HepG2 (cell line): ENCODE measurements around the gene SPTAN1. TPM values are rescaled to one million over a fixed set of nuclear protein-coding genes. Genes with fewer than 3 reads are reported as not detected.
A peak's percentile ranks its signal among the peaks of the same experiment; 100 is the strongest.

Source experiments
- AGO2 ChIP-seq: fragments of 200-400 bp; formaldehyde crosslinking; optimal IDR thresholded peaks from 2 replicates; pipeline ENCODE3; 2017; ENCODE audit warnings: mild to moderate bottlenecking, low read depth, low read length, moderate library complexity
- CHD2 ChIP-seq: IDR thresholded peaks from 2 replicates; pipeline ENCODE4 v1.6.1; 2011; ENCODE audit warnings: low read depth, low read length, improper control_type of control experiment
- FOXP1 ChIP-seq, 2 experiments: fragments of 450-650 bp in 1 of 2; IDR thresholded peaks; 2 replicates each; pipeline ENCODE4 v1.6.1; 2017 to 2018; ENCODE audit warnings: antibody characterized with exemption in 1 of 2
- GATA4 ChIP-seq: sonication (generic); IDR thresholded peaks from 2 replicates; pipeline ENCODE4 v1.6.1; 2016; ENCODE audit warnings: antibody characterized with exemption, low read depth, borderline replicate concordance
- HMG20A ChIP-seq: IDR thresholded peaks from 2 replicates; pipeline ENCODE4 v1.6.1; 2016; ENCODE audit warnings: borderline replicate concordance
- JDP2 ChIP-seq: sonication (generic); formaldehyde crosslinking; IDR thresholded peaks from 2 replicates; pipeline ENCODE4 v1.8.1; 2022; ENCODE audit warnings: missing genetic modification reagents, borderline replicate concordance
- RAD21 ChIP-seq: fragments of 450-650 bp; formaldehyde crosslinking; IDR thresholded peaks from 2 replicates; pipeline ENCODE4 v1.5.0; 2020; ENCODE audit warnings: mild to moderate bottlenecking
- SNAPC4 ChIP-seq: sonication (generic); formaldehyde crosslinking; IDR thresholded peaks from 2 replicates; pipeline ENCODE4 v1.4.0; 2020; ENCODE audit warnings: mild to moderate bottlenecking, missing genetic modification reagents
- SRSF1 ChIP-seq: fragments of 200-400 bp; formaldehyde crosslinking; optimal IDR thresholded peaks from 2 replicates; pipeline ENCODE3; 2017; ENCODE audit warnings: mild to moderate bottlenecking, low read depth, low read length, moderate library complexity
- TOPORS ChIP-seq: sonication (generic); formaldehyde crosslinking; IDR thresholded peaks from 2 replicates; pipeline ENCODE4 v1.8.0; 2023; ENCODE audit warnings: mild to moderate bottlenecking, missing genetic modification reagents
- YEATS4 ChIP-seq: sonication (generic); formaldehyde crosslinking; IDR thresholded peaks from 2 replicates; pipeline ENCODE4 v1.4.0; 2020; ENCODE audit warnings: missing genetic modification reagents, borderline replicate concordance
- ZFAT ChIP-seq: sonication (generic); formaldehyde crosslinking; conservative IDR thresholded peaks from 2 replicates; pipeline ENCODE4 v1.8.1; 2023; ENCODE audit warnings: missing genetic modification reagents, inconsistent platforms
- ZFP36 ChIP-seq: fragments of 150-350 bp; IDR thresholded peaks from 2 replicates; pipeline ENCODE4 v1.6.1; 2018; ENCODE audit warnings: borderline replicate concordance, low read length, low read depth; ENCODE audit not compliant: partially characterized antibody
- ZNF264 ChIP-seq: sonication (generic); formaldehyde crosslinking; IDR thresholded peaks from 2 replicates; pipeline ENCODE4 v1.4.0; 2020; ENCODE audit warnings: missing genetic modification reagents
- ZNF354B ChIP-seq: sonication (generic); formaldehyde crosslinking; IDR thresholded peaks from 2 replicates; pipeline ENCODE4 v1.8.0; 2022; ENCODE audit warnings: mild to moderate bottlenecking, missing genetic modification reagents
- ZNF383 ChIP-seq: sonication (generic); formaldehyde crosslinking; IDR thresholded peaks from 2 replicates; pipeline ENCODE4 v1.4.0; 2020; ENCODE audit warnings: missing genetic modification reagents, mild to moderate bottlenecking, borderline replicate concordance
- ZNF451 ChIP-seq: sonication (generic); formaldehyde crosslinking; IDR thresholded peaks from 2 replicates; pipeline ENCODE4 v1.5.0; 2020; ENCODE audit warnings: mild to moderate bottlenecking, missing genetic modification reagents
- ZNF580 ChIP-seq: IDR thresholded peaks from 2 replicates; pipeline ENCODE4 v1.6.1; 2016; ENCODE audit warnings: low read depth, borderline replicate concordance
- ZNF652 ChIP-seq: IDR thresholded peaks from 2 replicates; pipeline ENCODE4 v1.6.1; 2016; ENCODE audit warnings: low read depth, borderline replicate concordance
- ZNF713 ChIP-seq: sonication (generic); formaldehyde crosslinking; IDR thresholded peaks from 2 replicates; pipeline ENCODE4 v1.4.0; 2020; ENCODE audit warnings: mild to moderate bottlenecking, missing genetic modification reagents
- ZNF740 ChIP-seq: sonication (generic); formaldehyde crosslinking; IDR thresholded peaks from 2 replicates; pipeline ENCODE4 v1.4.0; 2020; ENCODE audit warnings: missing genetic modification reagents
- ZNF784 ChIP-seq: sonication (generic); formaldehyde crosslinking; IDR thresholded peaks from 2 replicates; pipeline ENCODE4 v1.5.1; 2020; ENCODE audit warnings: missing genetic modification reagents, mild to moderate bottlenecking, borderline replicate concordance
- ZSCAN29 ChIP-seq: sonication (generic); formaldehyde crosslinking; conservative IDR thresholded peaks from 2 replicates; pipeline ENCODE4 v1.4.0; 2020; ENCODE audit warnings: mild to moderate bottlenecking, missing genetic modification reagents
- polyA plus RNA-seq, 8 experiments: library from polyadenylated mRNA; depleted of rRNA in 3 of 8; stranded (reverse) in 7 of 8; unstranded in 1 of 8; fragments of >200 nt; fragmentation: Illumina TruSeq in 4 of 8; extraction: Trizol in 4 of 8; gene quantifications; 2 replicates each; pipeline versions ENCODE4 v1.2.1 to v1.2.3, GENCODE V29; 2011 to 2016; ENCODE audit warnings: low read depth in 4 of 8, missing spikeins in 1 of 8, mixed read lengths in 1 of 8; ENCODE audit not compliant: insufficient read depth in 1 of 8
- total RNA-seq, 5 experiments: library from RNA; depleted of rRNA; stranded (reverse); fragments of >200 nt; fragmentation: Illumina TruSeq; extraction: Trizol; gene quantifications; 2 replicates each; pipeline ENCODE4 v1.2.3, GENCODE V29; 2016; ENCODE audit warnings: low read depth in 1 of 5

SPTAN1 gene
- total and polyA plus RNA-seq, 2 of the 13 experiments (the other 11 are each of a cell fraction or from before 2014, with no cell fraction given), result 106 to 111 TPM

- no peak; the same call in 1 of the 2 replicates for TF ChIP-seq HMG20A (CRISPR knock-in tag)
- 0 out of 2 replicates have a peak, but pooled peaks have one; percentile 19 for TF ChIP-seq GATA4
- TF ChIP-seq SRSF1, result peak; percentile 71
- TF ChIP-seq ZNF740, result no peak; the same call in 1 of the 2 replicates
- TF ChIP-seq ZNF580 (CRISPR knock-in tag), result peak; percentile 64; the same call in 1 of the 2 replicates
- peak; percentile 81 for TF ChIP-seq ZNF784 (CRISPR knock-in tag)
- peak; percentile 57 for TF ChIP-seq RAD21 (CRISPR knock-in tag)
- no peak for TF ChIP-seq SNAPC4 (CRISPR knock-in tag)
- no peak for TF ChIP-seq ZNF354B (CRISPR knock-in tag)
- TF ChIP-seq ZFP36, result no peak
- no peak for TF ChIP-seq ZNF713 (CRISPR knock-in tag)
- TF ChIP-seq ZNF383, result no peak
- TF ChIP-seq FOXP1 (IDR thresholded peaks at IDR 0.05), result no peak
- no peak for TF ChIP-seq FOXP1 (CRISPR knock-in tag; IDR thresholded peaks at IDR 0.05)
- no peak for TF ChIP-seq ZFAT (CRISPR knock-in tag)
- TF ChIP-seq JDP2 (CRISPR knock-in tag), result no peak; the same call in 1 of the 2 replicates
- TF ChIP-seq ZSCAN29 (CRISPR knock-in tag), result no peak; the same call in 1 of the 2 replicates
- TF ChIP-seq ZNF451 (CRISPR knock-in tag), result peak; percentile 75
- peak; percentile 78 for TF ChIP-seq TOPORS (CRISPR knock-in tag)
- 0 out of 2 replicates have a peak, but pooled peaks have one; percentile 74 for TF ChIP-seq ZNF264 (CRISPR knock-in tag)
- peak; percentile 96 for TF ChIP-seq YEATS4 (CRISPR knock-in tag)
- no peak for TF ChIP-seq ZNF652
- no peak for TF ChIP-seq CHD2
- peak; percentile 59 for TF ChIP-seq AGO2
Measured at GRCh38 chr9:128656416-128657343, 104.3 kb downstream of the SPTAN1 start, which contains the start of gene DYNC2I2 (continued).
